Right atrium auricular region (tissue), 2 donors: Measurements from ENCODE around the gene ECHDC3. TPM values are rescaled to one million over a fixed set of nuclear protein-coding genes. Genes with fewer than 3 reads are reported as not detected.

Experiments
- DNase-seq: peaks from one replicate; pipeline ENCODE4 v3.0.0-alpha.2; 2019; ENCODE audit warnings: low spot score
- H3K27ac ChIP-seq, 2 donors: fragments of 200-600 bp; sonication (generic); 1 replicate in 1 of 2; 2 replicates in 1 of 2; pipeline ENCODE4 v1.5.1; 2016 to 2019
- H3K27me3 ChIP-seq, 2 donors: fragments of 200-600 bp; sonication (generic); one replicate each; pipeline versions ENCODE4 v1.5.1 to v1.6.0; 2017 to 2019
- H3K36me3 ChIP-seq: fragments of 200-600 bp; sonication (generic); one replicate; pipeline ENCODE4 v1.5.1; 2016
- H3K4me1 ChIP-seq, 2 donors: fragments of 200-600 bp; sonication (generic); one replicate each; pipeline versions ENCODE4 v1.5.1 to v1.6.0; 2017 to 2019
- H3K4me3 ChIP-seq, 2 donors: fragments of 200-600 bp; sonication (generic); 1 replicate in 1 of 2; 2 replicates in 1 of 2; pipeline ENCODE4 v1.5.1; 2017 to 2019; ENCODE audit warnings: mild to moderate bottlenecking in 1 of 2, moderate library complexity in 1 of 2
- H3K9me3 ChIP-seq, 2 donors: fragments of 200-600 bp; sonication (generic); one replicate each; pipeline ENCODE4 v1.5.1; 2019
- total RNA-seq, 2 donors: library from RNA; depleted of rRNA; stranded (reverse); fragments of >200 nt; gene quantifications; one replicate each; pipeline ENCODE4 v1.1.0, GENCODE V29; 2016
- TF ChIP-seq, protein P1 (sequence below), 2 donors: fragments of 200-600 bp; sonication (generic); IDR thresholded peaks; one replicate each; pipeline ENCODE4 v1.5.1; 2019; ENCODE audit warnings: antibody characterized with exemption in 2 of 2

The ECHDC3 gene
- total RNA-seq, 2 donors from 2014 or later, result 201 to 223 TPM

GRCh38 chr10:11772575-11773288 lies 30.6 kb downstream of the ECHDC3 start:
- Histone ChIP-seq H3K4me3 (no peak overlapping the region), H3K27ac (no peak overlapping the region), H3K9me3 (no peaks in the 10 kb centered on the region), H3K27me3 (no peaks in the 10 kb centered on the region), H3K4me1 (no peaks in the 10 kb centered on the region), H3K36me3 (no peaks in the 10 kb centered on the region)
- no peak for DNase-seq
- TF ChIP-seq, protein P1, sequence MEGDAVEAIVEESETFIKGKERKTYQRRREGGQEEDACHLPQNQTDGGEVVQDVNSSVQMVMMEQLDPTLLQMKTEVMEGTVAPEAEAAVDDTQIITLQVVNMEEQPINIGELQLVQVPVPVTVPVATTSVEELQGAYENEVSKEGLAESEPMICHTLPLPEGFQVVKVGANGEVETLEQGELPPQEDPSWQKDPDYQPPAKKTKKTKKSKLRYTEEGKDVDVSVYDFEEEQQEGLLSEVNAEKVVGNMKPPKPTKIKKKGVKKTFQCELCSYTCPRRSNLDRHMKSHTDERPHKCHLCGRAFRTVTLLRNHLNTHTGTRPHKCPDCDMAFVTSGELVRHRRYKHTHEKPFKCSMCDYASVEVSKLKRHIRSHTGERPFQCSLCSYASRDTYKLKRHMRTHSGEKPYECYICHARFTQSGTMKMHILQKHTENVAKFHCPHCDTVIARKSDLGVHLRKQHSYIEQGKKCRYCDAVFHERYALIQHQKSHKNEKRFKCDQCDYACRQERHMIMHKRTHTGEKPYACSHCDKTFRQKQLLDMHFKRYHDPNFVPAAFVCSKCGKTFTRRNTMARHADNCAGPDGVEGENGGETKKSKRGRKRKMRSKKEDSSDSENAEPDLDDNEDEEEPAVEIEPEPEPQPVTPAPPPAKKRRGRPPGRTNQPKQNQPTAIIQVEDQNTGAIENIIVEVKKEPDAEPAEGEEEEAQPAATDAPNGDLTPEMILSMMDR (IDR thresholded peaks at IDR 0.05), result no peak

DNA sequence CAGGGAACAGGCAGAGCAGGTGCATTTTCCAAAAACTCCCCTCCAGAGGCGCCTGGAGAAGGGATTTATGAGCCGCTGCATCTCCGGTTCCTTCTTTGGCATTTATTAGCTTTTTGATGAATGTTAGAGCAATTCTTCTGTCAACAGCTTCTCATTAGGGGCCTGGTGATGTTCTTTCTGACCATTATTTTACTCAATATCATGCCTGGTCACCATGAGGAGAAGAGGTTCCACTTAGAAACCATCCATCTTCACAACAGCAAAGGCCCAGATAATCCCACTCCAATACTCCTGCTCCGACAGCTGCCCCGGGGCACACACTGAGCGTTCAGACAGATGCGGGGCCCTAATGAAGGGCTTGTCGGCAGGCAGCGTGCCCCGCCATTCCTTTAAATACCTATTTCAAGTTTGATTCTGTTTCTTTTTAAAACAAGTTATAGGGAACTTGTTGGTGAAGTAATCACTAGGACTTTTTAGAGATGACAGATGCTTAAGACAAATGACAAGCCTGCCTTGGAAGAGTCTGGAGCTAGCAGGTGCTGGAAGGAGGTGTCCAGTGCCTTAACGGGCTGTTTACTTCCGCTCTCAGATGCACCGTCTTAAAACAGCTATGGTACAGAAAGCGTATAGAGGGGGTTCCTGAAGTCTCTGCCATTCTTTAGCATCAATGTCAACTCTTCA lies 31.7 kb downstream of the ECHDC3 start:
- Histone ChIP-seq H3K9me3 (no peaks in the 10 kb centered on the region), H3K4me1 (no peaks in the 10 kb centered on the region), H3K4me3 (no peak overlapping the region), H3K27ac (no peak overlapping the region), H3K27me3 (no peaks in the 10 kb centered on the region), H3K36me3 (no peaks in the 10 kb centered on the region)
- DNase-seq, result no peak
- TF ChIP-seq, protein P1 (IDR thresholded peaks at IDR 0.05), result no peak

DNA sequence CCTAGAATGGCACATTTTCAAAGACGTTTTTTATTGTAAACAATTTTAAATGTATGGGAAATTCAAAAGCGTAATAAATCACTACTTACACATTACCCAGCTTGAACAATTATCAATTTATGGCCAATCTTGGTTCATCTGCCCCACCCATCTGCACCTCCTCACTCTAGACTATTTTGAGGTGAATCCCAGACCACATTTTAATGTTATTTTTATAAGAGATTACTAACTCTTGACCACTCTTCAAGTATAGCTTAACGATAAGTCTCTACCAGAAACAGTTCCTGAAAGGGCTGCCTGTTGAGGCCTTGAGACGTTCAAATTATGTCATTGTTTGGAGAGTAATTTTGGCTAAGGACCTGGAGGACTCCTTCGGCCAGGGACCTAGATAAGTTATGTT lies 33.2 kb downstream of the ECHDC3 start:
- Histone ChIP-seq H3K36me3 (no peaks in the 10 kb centered on the region), H3K4me3 (no peak overlapping the region), H3K9me3 (no peaks in the 10 kb centered on the region), H3K27ac (no peak overlapping the region), H3K27me3 (no peaks in the 10 kb centered on the region), H3K4me1 (no peaks in the 10 kb centered on the region)
- TF ChIP-seq, protein P1 (IDR thresholded peaks at IDR 0.05), result no peak
- DNase-seq, result no peak

DNA sequence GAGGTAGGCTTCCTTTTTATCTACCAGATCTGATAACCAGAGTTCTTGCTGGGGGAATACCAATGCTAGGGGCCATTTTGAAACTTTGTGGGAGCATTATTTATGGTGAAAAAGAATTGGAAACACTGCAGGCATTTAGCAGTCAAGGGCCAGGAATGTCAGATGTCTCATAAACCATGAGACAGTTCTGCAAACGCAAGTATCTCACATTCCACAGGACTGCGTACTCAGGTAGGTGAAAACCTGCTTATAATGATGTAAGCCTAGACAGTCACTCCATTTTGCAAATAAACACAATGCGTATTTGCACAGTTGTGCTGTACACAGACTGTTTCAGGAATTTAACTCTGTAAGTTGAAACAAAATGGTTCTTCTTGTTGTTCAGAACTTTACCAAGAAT lies 33.9 kb downstream of the ECHDC3 start:
- H3K36me3 ChIP-seq, result no peaks in the 10 kb centered on the region
- H3K4me3 ChIP-seq, result no peak overlapping the region

GRCh38 chr10:11781114-11781513 lies 38.9 kb downstream of the ECHDC3 start:
- no peaks in the 10 kb centered on the region for H3K9me3 ChIP-seq
- TF ChIP-seq, protein P1 (IDR thresholded peaks at IDR 0.05), result no peak
- no peak overlapping the region for H3K4me3 ChIP-seq
- no peak overlapping the region for H3K27ac ChIP-seq
- no peaks in the 10 kb centered on the region for H3K36me3 ChIP-seq
- H3K27me3 ChIP-seq, result no peaks in the 10 kb centered on the region
- no peak for DNase-seq
- no peaks in the 10 kb centered on the region for H3K4me1 ChIP-seq

More for the DNA sequence above, 33.9 kb downstream of the ECHDC3 start:
- TF ChIP-seq, protein P1 (IDR thresholded peaks at IDR 0.05), result no peak
- H3K27me3 ChIP-seq, result no peaks in the 10 kb centered on the region
- H3K9me3 ChIP-seq, result no peaks in the 10 kb centered on the region
- no peak for DNase-seq
- no peak overlapping the region for H3K27ac ChIP-seq
- no peaks in the 10 kb centered on the region for H3K4me1 ChIP-seq
